HL-60 (cell line): ENCODE data around the gene SLC25A41.

ENCODE experiments used
- DNase-seq, 2 experiments: peaks; one replicate each; pipeline ENCODE4 v3.0.0-alpha.2; 2010 to 2020; ENCODE audit warnings: low read depth in 1 of 2, low spot score in 1 of 2
- H3K27ac ChIP-seq: fragments of 250-450 bp; sonication (Bioruptor Pico); replicated peaks from 2 replicates; pipeline ENCODE4 v1.5.1; 2020; ENCODE audit warnings: mild to moderate bottlenecking, moderate library complexity
- H3K27me3 ChIP-seq: fragments of 250-450 bp; sonication (Bioruptor Pico); 2 replicates; pipeline ENCODE4 v1.5.1; 2021; ENCODE audit warnings: mild to moderate bottlenecking, moderate library complexity; ENCODE audit not compliant: insufficient read depth, poor library complexity, severe bottlenecking
- H3K4me3 ChIP-seq: replicated peaks from 2 replicates; pipeline ENCODE4 v1.5.1; 2011; ENCODE audit warnings: mild to moderate bottlenecking, control low read depth, low read length; ENCODE audit not compliant: insufficient read depth
- GABPA ChIP-seq: IDR thresholded peaks from 2 replicates; pipeline ENCODE4 v1.6.1; 2012; ENCODE audit warnings: low read depth
- POLR2AphosphoS5 ChIP-seq: IDR thresholded peaks from 2 replicates; pipeline ENCODE4 v1.6.1; 2012; ENCODE audit warnings: low read depth
- SPI1 ChIP-seq: IDR thresholded peaks from 2 replicates; pipeline ENCODE4 v1.6.1; 2012; ENCODE audit warnings: low read depth, mild to moderate bottlenecking, borderline replicate concordance
- TF ChIP-seq, protein P1 (sequence below): IDR thresholded peaks from one replicate; pipeline ENCODE4 v1.5.1; 2011; ENCODE audit warnings: low read length, control low read depth, inconsistent platforms; ENCODE audit not compliant: insufficient read depth
- TF ChIP-seq, protein P2 (sequence below): IDR thresholded peaks from 2 replicates; pipeline ENCODE4 v1.6.1; 2012; ENCODE audit warnings: low read depth; ENCODE audit not compliant: insufficient replicate concordance

The SLC25A41 gene

DNA sequence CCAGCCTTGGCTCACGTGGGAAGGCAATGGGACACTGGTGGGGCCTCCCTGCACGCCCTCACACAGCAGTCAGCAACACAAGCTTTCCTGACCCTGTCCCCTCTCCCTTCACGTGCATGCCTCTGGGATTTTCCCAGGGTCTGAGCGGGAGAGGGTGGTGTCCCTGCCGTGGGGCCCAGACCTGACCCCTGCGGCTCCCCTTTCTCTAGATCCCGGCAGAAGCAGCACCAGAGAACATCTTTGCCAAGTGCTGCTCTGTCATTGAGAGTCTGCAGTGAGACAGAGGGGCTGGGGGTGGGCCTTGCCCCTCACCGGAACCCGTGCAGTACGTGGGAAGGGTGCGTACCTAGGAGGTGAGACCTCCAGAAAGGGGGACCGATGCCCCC, 21.5 kb downstream of the SLC25A41 start:
- TF ChIP-seq, protein P1, sequence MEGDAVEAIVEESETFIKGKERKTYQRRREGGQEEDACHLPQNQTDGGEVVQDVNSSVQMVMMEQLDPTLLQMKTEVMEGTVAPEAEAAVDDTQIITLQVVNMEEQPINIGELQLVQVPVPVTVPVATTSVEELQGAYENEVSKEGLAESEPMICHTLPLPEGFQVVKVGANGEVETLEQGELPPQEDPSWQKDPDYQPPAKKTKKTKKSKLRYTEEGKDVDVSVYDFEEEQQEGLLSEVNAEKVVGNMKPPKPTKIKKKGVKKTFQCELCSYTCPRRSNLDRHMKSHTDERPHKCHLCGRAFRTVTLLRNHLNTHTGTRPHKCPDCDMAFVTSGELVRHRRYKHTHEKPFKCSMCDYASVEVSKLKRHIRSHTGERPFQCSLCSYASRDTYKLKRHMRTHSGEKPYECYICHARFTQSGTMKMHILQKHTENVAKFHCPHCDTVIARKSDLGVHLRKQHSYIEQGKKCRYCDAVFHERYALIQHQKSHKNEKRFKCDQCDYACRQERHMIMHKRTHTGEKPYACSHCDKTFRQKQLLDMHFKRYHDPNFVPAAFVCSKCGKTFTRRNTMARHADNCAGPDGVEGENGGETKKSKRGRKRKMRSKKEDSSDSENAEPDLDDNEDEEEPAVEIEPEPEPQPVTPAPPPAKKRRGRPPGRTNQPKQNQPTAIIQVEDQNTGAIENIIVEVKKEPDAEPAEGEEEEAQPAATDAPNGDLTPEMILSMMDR: no peak
- TF ChIP-seq, protein P2, sequence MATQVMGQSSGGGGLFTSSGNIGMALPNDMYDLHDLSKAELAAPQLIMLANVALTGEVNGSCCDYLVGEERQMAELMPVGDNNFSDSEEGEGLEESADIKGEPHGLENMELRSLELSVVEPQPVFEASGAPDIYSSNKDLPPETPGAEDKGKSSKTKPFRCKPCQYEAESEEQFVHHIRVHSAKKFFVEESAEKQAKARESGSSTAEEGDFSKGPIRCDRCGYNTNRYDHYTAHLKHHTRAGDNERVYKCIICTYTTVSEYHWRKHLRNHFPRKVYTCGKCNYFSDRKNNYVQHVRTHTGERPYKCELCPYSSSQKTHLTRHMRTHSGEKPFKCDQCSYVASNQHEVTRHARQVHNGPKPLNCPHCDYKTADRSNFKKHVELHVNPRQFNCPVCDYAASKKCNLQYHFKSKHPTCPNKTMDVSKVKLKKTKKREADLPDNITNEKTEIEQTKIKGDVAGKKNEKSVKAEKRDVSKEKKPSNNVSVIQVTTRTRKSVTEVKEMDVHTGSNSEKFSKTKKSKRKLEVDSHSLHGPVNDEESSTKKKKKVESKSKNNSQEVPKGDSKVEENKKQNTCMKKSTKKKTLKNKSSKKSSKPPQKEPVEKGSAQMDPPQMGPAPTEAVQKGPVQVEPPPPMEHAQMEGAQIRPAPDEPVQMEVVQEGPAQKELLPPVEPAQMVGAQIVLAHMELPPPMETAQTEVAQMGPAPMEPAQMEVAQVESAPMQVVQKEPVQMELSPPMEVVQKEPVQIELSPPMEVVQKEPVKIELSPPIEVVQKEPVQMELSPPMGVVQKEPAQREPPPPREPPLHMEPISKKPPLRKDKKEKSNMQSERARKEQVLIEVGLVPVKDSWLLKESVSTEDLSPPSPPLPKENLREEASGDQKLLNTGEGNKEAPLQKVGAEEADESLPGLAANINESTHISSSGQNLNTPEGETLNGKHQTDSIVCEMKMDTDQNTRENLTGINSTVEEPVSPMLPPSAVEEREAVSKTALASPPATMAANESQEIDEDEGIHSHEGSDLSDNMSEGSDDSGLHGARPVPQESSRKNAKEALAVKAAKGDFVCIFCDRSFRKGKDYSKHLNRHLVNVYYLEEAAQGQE: no peak
- TF ChIP-seq POLR2AphosphoS5 (no peak), SPI1 (no peak), GABPA (no peak)
- H3K27me3 ChIP-seq: no peaks in the 10 kb centered on the region
- no peak for DNase-seq
- no peak overlapping the region for H3K4me3 ChIP-seq
- no peak overlapping the region for H3K27ac ChIP-seq

DNA sequence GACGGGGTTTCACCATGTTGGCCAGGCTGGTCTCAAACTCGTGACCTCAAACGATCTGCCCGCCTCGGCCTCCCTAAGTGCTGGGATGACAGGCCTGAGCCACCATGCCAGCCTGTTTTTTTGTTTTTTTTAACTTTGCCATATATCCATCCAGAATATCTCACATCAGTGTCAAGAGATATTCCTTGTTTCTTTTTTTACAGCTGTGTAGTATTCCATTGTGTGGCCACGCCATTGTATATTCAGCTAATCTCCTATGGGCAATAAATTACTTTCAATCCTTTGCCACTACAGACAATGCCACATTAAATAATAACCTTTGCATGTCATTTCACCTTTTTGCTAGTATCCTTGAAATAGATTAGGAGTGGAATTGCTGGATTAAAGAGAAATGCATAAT, 24.2 kb downstream of the SLC25A41 start:
- no peak overlapping the region for H3K27ac ChIP-seq
- no peak for DNase-seq
- no peak for TF ChIP-seq GABPA
- TF ChIP-seq POLR2AphosphoS5: no peak
- TF ChIP-seq, protein P1: no peak
- TF ChIP-seq, protein P2: no peak
- no peak for TF ChIP-seq SPI1

DNA sequence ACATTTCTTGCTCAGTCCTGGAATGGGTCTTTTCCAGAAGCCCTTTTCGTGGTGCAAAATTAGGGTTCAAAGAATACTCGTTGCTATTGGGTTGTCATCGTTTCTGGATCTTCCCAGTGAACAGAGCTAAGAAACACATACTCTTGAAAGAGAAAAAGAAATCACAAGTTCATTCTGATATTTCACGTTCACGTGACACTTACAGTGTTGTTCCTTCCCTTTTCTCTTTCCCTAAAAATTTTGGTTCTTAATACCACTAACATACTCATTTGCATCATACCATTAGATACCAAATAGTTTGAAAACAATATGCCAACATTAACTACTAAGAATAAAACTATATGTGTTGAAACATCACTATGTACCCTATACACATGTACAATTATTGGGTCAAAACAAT, 27.2 kb downstream of the SLC25A41 start:
- no peak overlapping the region for H3K27ac ChIP-seq
- H3K27me3 ChIP-seq: no peaks in the 10 kb centered on the region
- no peak overlapping the region for H3K4me3 ChIP-seq
- TF ChIP-seq, protein P2: no peak
- TF ChIP-seq SPI1 (no peak), POLR2AphosphoS5 (no peak), GABPA (no peak)
- TF ChIP-seq, protein P1: no peak
- no peak for DNase-seq

More for the DNA sequence above, 24.2 kb downstream of the SLC25A41 start:
- Histone ChIP-seq H3K27me3 (no peaks in the 10 kb centered on the region), H3K4me3 (no peak overlapping the region)
